OCI-LY3 (cell line): Measurements from ENCODE around the gene OSBPL2.

Source experiments
- H2AFZ ChIP-seq: fragments of 200-600, 300-600 bp; shearing (Covaris generic); 2 replicates; pipeline ENCODE4 v1.6.0; 2014; ENCODE audit warnings: antibody characterized with exemption, low read depth, low read length
- H3K27ac ChIP-seq: fragments of 200-600, 300-600 bp; sonication (generic); 2 replicates; pipeline ENCODE4 v1.5.1; 2014; ENCODE audit warnings: mild to moderate bottlenecking, low read length, moderate library complexity, mixed read lengths
- H3K27me3 ChIP-seq: fragments of 200-600, 300-600 bp; sonication (generic); 2 replicates; pipeline ENCODE4 v1.6.1; 2014; ENCODE audit warnings: low read depth, low read length, mixed read lengths
- H3K36me3 ChIP-seq: fragments of 200-600, 300-600 bp; sonication (generic); replicated peaks from 2 replicates; pipeline ENCODE3; 2014; ENCODE audit warnings: low read depth, low read length, mixed read lengths
- H3K4me1 ChIP-seq: fragments of 300-600, 200-600 bp; sonication (generic); 2 replicates; pipeline ENCODE4 v1.6.1; 2014; ENCODE audit warnings: low read length, mixed read lengths
- H3K4me2 ChIP-seq: fragments of 200-600, 300-600 bp; sonication (generic); 2 replicates; pipeline ENCODE4 v1.6.1; 2014; ENCODE audit warnings: low read length, mixed read lengths
- H3K4me3 ChIP-seq: fragments of 300-600, 200-600 bp; sonication (generic); 2 replicates; pipeline ENCODE4 v1.5.1; 2014; ENCODE audit warnings: antibody characterized with exemption, mild to moderate bottlenecking, low read length, moderate library complexity
- H3K79me2 ChIP-seq: fragments of 300-600, 200-600 bp; shearing (Covaris generic); 2 replicates; pipeline ENCODE4 v1.6.1; 2014; ENCODE audit warnings: mild to moderate bottlenecking, low read length, mixed read lengths
- H3K9ac ChIP-seq: fragments of 300-600, 200-600 bp; shearing (Covaris generic); 2 replicates; pipeline ENCODE4 v1.6.0; 2014; ENCODE audit warnings: mild to moderate bottlenecking, low read length, moderate library complexity
- H3K9me3 ChIP-seq: fragments of 200-600, 300-600 bp; shearing (Covaris generic); 2 replicates; pipeline ENCODE4 v1.6.1; 2014; ENCODE audit warnings: low read length, mixed read lengths; ENCODE audit not compliant: insufficient read depth
- H4K20me1 ChIP-seq: fragments of 200-600, 300-600 bp; sonication (generic); 2 replicates; pipeline ENCODE4 v1.6.1; 2016; ENCODE audit warnings: low read length, mixed read lengths; ENCODE audit not compliant: insufficient read depth
- EZH2phosphoT487 ChIP-seq: fragments of 200-600 bp; shearing (Covaris generic); IDR thresholded peaks from 2 replicates; pipeline ENCODE4 v1.6.1; 2018; ENCODE audit warnings: antibody characterized with exemption, mixed run types, low read depth
- TF ChIP-seq, protein P1 (sequence below): fragments of 200-600, 300-600 bp; sonication (generic); IDR thresholded peaks from 2 replicates; pipeline ENCODE4 v1.5.1; 2014; ENCODE audit warnings: antibody characterized with exemption, low read length, low read depth

OSBPL2 gene

GRCh38 chr20:62311832-62312661 is 73.7 kb downstream of the OSBPL2 start:
- H3K4me2 ChIP-seq = no peak overlapping the region
- no peak overlapping the region for H3K27ac ChIP-seq
- no peaks in the 10 kb centered on the region for H3K27me3 ChIP-seq
- H2AFZ ChIP-seq = no peak overlapping the region
- H3K4me3 ChIP-seq = no peak overlapping the region
- H3K9ac ChIP-seq = no peak overlapping the region
- H3K79me2 ChIP-seq = no peaks in the 10 kb centered on the region
- peaks cover 20% of the 10 kb centered on the region for H3K36me3 ChIP-seq
- no peaks in the 10 kb centered on the region for H3K9me3 ChIP-seq
- TF ChIP-seq EZH2phosphoT487 = no peak
- TF ChIP-seq, protein P1, sequence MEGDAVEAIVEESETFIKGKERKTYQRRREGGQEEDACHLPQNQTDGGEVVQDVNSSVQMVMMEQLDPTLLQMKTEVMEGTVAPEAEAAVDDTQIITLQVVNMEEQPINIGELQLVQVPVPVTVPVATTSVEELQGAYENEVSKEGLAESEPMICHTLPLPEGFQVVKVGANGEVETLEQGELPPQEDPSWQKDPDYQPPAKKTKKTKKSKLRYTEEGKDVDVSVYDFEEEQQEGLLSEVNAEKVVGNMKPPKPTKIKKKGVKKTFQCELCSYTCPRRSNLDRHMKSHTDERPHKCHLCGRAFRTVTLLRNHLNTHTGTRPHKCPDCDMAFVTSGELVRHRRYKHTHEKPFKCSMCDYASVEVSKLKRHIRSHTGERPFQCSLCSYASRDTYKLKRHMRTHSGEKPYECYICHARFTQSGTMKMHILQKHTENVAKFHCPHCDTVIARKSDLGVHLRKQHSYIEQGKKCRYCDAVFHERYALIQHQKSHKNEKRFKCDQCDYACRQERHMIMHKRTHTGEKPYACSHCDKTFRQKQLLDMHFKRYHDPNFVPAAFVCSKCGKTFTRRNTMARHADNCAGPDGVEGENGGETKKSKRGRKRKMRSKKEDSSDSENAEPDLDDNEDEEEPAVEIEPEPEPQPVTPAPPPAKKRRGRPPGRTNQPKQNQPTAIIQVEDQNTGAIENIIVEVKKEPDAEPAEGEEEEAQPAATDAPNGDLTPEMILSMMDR = no peak
- 0 out of 2 replicates have a peak, but pooled peaks cover 3% of the 10 kb centered on the region for H4K20me1 ChIP-seq
- H3K4me1 ChIP-seq = no peaks in the 10 kb centered on the region

DNA sequence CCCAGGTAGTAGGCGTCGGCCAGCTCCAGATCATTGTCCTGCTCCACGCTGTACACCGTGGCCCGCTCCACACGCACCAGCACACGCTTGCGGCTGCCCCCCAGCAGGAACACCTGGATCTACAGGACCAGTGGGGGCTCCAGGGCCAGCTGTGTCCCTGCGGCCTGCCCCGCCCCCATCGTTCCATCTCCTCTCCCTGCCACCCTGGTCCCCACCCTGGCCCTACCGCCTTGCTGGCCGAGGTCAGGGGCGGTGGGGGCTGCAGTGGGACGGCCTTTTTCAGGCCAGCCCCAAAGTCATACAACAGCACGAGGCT is 74.3 kb downstream of the OSBPL2 start:
- no peaks in the 10 kb centered on the region for H3K4me1 ChIP-seq
- peaks cover 20% of the 10 kb centered on the region for H3K36me3 ChIP-seq
- no peak overlapping the region for H3K4me3 ChIP-seq
- TF ChIP-seq EZH2phosphoT487 = no peak
- TF ChIP-seq, protein P1 = no peak
- H3K4me2 ChIP-seq = no peak overlapping the region
- no peak overlapping the region for H3K27ac ChIP-seq
- no peak overlapping the region for H2AFZ ChIP-seq
- 0 out of 2 replicates have a peak, but pooled peaks cover 3% of the 10 kb centered on the region for H4K20me1 ChIP-seq
- no peak overlapping the region for H3K9ac ChIP-seq
- H3K79me2 ChIP-seq = no peaks in the 10 kb centered on the region
- H3K9me3 ChIP-seq = no peaks in the 10 kb centered on the region
- no peaks in the 10 kb centered on the region for H3K27me3 ChIP-seq

DNA sequence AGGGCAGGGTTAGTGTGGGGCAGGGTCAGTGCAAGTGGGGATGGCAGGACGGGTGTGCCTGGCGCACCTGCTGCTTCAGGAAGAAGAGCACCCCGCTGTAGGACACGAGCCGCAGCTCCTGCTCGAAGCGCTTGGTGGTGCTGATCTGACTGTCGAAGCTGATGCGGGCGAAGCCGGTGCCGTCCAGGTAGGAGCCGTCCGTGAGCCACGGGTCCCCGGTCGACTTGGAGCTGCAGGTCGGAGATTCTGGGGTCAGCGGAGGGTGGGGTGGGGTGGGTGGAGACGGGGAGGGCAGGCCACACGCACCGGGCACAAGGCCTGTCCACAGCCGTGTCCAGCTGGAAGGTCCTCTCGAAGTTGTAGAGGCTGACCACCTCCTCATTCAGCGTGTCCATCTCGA is 74.7 kb downstream of the OSBPL2 start:
- peaks cover 16% of the 10 kb centered on the region for H3K36me3 ChIP-seq
- no peak for TF ChIP-seq EZH2phosphoT487
- TF ChIP-seq, protein P1 = no peak

DNA sequence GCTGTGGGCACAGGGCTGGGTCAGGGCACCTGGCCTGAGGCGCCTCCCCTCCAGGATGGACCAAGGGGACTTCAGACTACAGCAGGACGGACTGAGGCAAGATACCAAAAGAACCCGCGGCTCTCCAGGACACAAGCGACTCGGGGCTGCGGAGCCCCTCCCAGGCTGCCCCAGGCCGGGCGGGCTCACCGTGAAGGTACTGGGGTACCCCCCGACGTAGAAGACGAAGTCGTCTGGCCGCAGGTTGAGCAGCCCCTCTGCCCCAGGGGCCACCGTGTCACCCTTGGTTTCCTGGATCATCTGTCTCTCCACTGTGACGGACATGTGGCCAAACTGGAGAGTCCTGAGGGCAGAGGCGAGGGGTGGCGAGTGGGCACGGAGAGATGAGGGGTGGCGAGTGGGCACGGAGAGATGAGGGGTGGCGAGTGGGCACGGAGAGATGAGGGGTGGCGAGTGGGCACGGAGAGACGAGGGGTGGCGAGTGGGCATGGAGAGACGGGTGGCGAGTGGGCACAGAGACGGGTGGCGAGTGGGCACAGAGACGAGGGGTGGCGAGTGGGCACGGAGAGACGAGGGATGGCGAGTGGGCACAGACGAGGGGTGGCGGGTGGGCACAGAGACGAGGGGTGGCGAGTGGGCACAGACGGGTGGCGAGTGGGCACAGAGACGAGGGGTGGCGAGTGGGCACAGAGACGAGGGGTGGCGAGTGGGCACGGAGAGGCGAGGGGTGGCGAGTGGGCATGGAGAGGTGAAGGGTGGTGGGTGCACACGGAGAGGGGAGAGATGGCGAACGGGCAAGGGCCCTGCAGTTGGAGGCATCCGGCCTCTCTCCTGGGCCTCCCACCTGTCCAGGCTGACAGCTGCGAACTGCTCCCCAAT is 75.4 kb downstream of the OSBPL2 start:
- Histone ChIP-seq H3K36me3 (peaks cover 11% of the 10 kb centered on the region), H3K27ac (no peak overlapping the region), H3K4me3 (no peak overlapping the region)

More for the DNA sequence above, 74.7 kb downstream of the OSBPL2 start:
- Histone ChIP-seq H3K4me1 (no peaks in the 10 kb centered on the region), H4K20me1 (0 out of 2 replicates have a peak, but pooled peaks cover 3% of the 10 kb centered on the region), H3K4me3 (no peak overlapping the region), H3K27me3 (no peaks in the 10 kb centered on the region), H3K79me2 (no peaks in the 10 kb centered on the region), H3K9ac (no peak overlapping the region), H3K9me3 (no peaks in the 10 kb centered on the region), H2AFZ (no peak overlapping the region), H3K4me2 (no peak overlapping the region), H3K27ac (no peak overlapping the region)

More for the DNA sequence above, 75.4 kb downstream of the OSBPL2 start:
- no peak for TF ChIP-seq EZH2phosphoT487
- TF ChIP-seq, protein P1 = no peak
- Histone ChIP-seq H3K4me1 (no peaks in the 10 kb centered on the region), H3K4me2 (no peak overlapping the region), H3K9me3 (no peaks in the 10 kb centered on the region), H4K20me1 (no peaks in the 10 kb centered on the region), H2AFZ (no peak overlapping the region), H3K79me2 (no peaks in the 10 kb centered on the region), H3K9ac (no peak overlapping the region), H3K27me3 (no peaks in the 10 kb centered on the region)
